HG02759 (cell line): ENCODE data around the gene PHF23.

Experiments used
- ATAC-seq: cut with Tn5 transposase; IDR thresholded peaks from one replicate; pipeline ENCODE4 v1.9.1; 2021; ENCODE audit warnings: mild to moderate bottlenecking, moderate library complexity; ENCODE audit not compliant: unreplicated experiment

The PHF23 gene

DNA sequence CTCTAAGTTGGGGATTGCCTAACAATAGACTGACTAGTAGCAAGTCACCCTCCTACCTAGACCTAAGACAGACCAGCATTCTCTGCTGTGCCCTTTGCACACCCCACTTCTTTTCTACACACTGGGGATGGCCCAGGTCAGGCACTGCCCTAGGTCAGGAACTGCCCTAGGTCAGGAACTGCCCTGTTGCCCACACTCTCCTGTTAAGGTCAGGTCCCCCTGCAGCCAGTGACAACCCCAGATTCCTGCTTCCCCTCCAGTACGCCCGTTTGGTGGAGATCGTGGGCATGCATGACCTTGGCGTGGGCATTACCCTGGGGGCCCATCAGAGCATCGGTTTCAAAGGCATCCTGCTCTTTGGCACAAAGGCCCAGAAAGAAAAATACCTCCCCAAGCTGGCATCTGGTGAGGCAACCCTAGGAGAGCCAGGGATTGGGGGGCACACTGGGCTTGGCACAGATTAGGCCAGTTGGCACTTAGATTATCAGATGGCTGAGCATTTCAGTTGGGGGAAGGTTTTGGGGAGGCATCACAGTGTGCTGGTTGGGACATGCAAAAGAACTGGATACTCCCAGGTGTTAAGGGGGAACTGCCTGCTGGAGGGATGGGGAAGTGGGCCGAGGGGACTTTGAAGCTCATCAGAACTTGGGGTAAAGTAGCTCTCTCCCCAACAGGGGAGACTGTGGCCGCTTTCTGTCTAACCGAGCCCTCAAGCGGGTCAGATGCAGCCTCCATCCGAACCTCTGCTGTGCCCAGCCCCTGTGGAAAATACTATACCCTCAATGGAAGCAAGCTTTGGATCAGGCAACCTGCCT, 17.8 kb downstream of the PHF23 start:
- no peak for ATAC-seq

DNA sequence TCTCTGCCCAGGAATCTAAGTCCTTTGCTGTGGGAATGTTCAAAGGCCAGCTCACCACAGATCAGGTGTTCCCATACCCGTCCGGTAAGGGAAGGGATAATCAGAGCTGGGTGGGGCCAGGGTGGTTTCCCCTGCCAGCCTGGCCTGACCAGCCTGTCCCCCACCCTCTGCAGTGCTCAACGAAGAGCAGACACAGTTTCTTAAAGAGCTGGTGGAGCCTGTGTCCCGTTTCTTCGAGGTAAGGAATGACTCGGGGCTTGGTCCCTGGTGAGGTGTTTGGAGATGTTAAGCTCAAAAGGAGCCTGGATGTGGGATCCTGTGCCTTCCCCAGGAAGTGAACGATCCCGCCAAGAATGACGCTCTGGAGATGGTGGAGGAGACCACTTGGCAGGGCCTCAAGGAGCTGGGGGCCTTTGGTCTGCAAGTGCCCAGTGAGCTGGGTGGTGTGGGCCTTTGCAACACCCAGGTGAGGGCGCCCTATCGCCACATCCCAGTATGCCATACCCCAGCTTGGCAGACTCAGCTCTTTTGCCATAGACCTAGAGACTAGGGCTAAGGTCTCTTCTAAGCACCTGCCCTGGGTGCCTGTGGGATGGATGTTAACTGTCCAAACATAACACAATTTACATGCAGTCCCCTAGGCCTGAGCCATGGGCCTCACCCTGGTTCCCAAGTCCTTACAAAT, 18.5 kb downstream of the PHF23 start:
- ATAC-seq: no peak

DNA sequence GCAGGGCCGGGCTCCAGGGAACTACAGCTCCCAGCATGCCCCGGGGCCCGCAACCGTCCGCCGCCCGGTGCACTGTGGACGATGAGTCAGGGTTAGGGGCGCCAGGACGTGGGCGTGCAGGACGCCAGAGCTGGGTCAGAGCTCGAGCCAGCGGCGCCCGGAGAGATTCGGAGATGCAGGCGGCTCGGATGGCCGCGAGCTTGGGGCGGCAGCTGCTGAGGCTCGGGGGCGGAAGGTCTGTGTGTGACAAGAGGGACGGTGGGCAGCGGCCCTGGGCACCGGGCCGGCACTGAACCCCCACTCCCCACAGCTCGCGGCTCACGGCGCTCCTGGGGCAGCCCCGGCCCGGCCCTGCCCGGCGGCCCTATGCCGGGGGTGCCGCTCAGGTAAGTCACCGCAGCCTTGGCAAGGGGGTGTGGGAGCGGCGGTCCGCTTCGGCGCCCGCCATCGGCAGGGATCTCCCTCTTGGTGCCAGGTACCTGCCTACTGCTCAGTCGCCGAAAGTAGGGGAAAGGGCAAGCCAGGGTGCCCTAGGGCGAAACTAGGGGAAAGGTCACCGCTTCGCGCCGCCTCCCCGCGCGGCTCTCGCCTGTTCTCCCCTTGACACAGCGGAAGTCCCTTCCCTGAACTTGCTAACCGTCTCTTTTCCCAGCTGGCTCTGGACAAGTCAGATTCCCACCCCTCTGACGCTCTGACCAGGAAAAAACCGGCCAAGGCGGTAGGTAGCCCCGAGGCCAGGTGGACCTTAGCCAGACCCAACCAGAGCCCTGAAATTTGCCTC, 19.3 kb downstream of the PHF23 start, which contains the start of the genes ACADVL and DLG4:
Gene ACADVL (plus strand): TSS at position 127 of the 781 bp plus-strand sequence. CDS start 47 bp downstream, at position 174.
Gene DLG4 (minus strand): TSS at position 25 of the 781 bp plus-strand sequence.
- ATAC-seq: peak; percentile 68

DNA sequence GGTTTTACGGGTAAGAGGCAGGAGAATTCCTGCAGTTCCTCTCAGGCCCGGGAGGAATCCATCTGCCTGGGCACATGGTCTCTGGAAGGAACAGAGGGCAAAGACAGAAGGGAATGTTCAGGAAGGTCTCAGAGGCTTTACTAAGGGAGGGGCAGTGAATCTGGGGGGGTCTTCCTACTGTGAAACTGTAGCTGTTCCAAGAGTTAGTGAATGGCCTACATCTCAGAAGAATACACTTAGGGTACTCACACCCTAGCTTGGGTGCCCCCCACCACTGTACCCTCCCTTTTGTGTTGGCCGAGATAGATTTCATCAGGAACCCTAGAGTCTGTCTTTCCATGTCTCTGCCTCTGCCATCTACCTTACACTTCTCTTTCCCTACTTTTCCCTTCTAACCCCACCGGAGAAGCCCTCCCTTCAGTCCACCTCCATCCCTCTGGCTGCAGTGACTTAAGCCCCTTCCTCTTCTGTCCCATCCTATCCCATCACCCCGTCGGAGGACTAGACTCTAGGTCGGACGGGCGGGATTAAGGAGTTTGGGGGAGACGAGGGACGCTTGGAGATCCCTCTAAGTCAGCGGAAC, 19.9 kb downstream of the PHF23 start:
- no peak for ATAC-seq

DNA sequence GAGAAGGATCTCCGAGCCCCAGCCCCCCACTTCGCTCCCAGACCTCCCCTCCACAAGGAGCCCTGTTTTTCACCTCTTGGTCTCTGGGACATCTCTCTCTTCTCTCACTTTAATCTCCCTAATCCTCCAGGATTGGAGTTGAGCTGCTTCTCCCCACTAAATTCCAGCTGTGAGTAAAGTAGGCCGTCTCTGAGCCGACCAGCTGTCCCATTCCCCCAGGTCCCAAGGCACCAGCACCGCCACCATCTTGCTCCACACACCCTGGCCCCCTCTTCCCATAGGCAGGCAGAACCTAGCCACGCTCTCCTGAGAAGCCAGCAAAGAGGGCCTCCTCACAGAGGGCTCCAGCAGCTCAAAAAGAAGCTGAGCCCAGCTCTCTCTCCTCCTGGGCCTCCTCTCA, 20.5 kb downstream of the PHF23 start:
- ATAC-seq: no peak

DNA sequence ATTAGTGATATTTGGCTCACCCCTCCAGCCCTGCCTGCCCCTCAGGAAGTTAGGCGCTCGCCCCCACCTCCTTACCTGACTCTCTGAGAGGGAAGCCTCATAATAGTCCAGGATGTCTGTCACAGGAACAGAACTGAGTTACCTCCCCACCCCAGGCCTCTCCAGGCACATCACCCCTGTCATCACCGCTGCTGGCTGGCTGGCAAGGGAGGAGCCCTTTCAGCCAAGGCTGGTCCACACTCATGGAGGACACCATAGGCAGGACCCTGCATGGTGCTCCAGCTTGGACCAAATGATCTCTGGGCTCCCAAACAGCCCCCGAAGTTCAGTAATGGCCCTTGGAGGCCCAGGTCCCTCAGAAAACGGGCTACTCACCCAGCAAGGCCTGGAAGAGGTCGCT, 21.1 kb downstream of the PHF23 start:
- ATAC-seq: no peak

DNA sequence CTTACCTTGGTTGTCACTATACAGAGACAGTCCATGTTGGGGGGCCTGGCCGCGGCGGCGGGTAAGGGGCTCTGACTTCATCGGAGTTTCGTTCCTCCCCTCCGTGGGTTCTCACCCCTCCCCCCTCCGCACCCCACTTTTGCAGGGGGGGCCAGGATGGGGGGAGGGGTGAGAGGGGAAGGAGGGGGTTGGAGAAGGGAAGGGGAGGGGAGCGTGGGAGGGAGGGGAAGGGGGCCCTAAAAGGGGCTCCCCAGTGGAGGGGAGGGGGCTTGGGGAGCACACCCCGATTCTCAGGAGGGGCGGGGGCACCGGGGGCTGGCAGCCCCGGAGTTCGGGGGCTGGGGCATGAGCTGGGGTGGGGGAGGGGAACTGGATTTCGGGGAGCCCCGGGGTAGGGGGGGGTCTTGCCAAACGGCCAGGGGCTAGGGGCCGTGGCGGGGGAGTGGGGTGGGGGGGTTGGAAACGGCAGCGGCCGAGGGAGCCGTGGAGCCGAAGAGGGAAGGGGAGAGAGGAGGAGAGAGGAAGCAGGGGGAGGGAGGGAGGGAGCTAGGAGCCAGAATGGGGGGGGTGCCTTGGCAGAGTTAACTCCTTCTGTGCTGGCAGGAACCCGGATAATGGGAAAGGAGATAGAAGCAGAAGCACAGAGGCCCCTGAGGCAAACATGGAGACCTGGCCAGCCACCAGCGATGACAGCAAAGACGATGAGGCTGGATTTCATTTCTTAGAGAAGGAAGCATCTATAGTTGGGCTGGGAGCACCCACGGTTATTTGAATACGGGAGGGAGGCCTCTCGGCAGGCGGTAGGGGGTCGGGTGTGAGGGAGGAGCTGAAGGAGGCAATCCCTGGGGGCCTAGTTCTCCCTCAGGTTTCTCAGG, 21.9 kb downstream of the PHF23 start:
- ATAC-seq: no peak

DNA sequence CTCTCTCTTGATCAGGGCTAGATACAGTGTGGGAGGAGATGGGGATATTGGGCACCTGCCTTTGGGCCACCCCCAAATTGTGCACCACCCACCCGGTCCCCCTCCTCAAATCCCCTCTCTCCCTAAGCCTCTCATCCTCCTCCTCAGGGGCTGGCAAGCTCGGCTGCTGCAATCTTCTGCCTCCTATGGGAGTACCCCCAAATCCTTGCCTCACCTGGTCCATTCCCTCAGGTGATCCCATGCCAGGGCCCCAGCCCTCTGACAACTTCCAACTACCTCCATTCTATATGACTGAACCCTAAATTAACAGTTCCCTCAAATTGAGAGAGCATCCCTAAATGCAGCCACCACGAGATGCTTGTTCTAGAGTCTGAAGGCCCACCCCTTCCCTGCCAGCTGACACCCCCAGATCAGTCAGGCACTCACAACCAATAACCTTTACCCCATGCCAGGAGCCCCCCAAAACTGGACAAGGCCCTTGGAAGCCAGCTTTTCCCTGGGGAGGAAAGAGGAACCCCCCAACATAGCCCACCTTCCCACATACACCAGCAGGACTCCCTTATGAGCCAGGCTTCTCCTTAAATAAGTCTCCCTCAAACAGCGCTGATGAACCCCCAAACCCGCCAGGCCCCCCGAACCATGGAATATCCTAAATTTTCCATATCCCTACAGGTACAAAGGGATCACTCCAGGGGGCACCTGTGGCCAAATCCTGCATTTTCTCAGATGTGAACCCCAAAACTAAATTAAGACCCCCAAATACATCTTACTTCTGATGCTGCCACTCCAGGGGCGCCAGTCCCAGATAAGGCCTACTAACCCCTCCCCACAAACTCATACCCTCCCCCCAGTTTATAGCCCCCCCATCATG, 22.8 kb downstream of the PHF23 start:
- ATAC-seq: no peak

DNA sequence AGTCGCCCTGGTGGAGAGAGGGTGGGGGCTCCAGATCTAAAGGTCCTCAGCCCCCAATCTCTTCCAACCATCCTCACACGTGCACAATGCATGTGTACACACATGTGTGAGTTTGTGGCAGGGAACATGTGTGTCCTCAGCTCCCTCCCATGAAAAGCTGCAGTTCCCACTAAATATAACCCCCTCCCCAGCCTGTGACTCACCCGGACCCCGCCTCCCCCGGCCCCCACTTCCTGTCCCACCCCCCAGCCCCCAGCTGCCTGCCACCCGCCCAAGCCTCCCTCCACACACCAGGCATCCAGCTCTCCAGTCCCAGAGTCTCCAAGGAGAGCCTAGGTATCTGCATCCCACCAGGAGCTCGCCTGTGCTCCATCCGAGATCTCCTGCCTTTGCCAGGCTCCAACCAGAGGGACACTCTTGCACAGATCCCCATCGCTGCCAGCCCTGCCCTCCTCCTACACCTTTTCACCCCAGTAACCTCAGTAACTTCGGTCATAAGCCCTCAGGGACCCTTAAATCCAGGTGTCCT, 23.5 kb downstream of the PHF23 start:
- ATAC-seq: no peak

DNA sequence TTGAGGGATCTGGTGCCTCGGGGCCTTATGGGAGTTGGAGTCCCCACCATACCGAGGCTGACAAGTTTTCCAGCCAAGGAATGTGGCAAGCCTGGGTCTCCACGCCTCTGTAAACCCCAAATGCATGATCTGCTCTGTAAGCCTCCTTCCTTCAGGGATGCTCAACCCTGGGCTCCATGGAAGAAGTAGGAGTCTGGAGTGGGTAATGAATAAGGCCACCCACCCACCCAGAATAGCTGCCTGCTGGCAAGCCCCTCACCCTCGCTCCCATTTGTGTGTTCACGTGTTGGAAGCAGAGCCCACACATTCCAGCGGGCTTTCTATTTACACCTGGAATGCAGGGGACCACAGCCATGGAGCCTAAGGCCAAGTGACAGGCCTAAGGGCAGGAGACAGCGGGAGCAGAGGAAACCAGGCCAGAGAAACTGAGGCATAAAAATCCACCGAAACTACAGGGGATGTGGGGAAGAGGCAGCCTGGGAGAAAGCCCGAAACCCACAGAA, 24.1 kb downstream of the PHF23 start:
- no peak for ATAC-seq

DNA sequence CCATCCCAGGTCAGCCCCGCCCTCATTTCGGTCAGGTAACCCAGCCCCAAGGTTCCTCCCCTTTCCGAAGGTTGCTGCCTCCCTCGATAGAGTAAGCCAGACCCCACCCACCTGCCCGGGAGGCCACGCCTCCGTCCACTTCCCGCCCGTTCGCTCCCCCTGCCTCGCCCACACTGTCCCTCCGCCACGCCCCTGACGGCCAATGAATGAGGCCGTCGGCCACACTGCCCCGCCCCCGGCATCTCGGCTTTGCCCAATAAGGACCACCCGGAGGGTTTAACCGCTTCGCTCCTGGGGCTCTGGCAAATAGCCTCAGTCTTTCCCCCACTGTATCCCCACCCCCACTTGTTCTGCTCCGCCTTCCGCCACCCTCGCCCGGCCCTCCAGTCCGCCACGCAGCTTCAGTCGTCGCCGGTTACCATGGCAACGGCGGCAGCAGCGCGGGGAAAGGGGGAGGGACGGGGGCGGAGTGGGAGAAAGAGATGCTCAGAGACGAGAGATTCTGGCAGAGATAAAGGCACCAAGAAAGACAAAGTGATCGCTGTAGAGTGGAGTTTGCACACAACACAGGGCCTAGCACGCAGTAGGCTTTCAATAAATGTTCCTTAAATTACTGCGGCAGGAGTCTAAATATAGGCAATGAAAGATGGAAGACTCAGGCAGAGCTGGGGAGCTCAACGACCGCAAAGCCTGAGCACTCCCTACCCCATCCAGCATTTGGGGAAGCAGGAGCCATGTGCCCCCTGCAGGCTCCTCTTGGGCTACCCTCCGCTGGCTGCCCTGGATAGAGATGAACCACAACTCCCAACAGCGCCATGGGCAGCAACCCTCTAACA, 24.7 kb downstream of the PHF23 start:
- ATAC-seq: peak; percentile 80

DNA sequence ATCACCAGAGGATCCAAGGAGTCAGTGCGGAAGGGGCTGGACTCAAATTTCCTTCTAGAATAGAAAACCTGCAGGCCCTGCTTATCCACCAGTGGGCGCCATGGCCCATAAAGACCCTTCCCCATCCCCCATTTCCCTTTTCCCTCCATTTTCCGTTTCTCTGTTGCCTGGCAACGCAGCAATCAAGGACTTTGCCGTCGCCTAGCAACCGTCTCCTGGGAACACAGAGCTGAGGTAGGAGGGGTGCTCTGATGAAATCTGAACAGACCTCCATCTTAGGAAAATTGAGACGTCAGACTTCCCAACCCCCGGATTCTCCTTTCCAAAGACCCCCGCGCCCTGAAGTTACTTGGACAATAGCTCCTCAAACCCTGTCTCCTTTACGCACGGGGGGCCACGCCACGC, 25.4 kb downstream of the PHF23 start:
- ATAC-seq: peak; percentile 6

DNA sequence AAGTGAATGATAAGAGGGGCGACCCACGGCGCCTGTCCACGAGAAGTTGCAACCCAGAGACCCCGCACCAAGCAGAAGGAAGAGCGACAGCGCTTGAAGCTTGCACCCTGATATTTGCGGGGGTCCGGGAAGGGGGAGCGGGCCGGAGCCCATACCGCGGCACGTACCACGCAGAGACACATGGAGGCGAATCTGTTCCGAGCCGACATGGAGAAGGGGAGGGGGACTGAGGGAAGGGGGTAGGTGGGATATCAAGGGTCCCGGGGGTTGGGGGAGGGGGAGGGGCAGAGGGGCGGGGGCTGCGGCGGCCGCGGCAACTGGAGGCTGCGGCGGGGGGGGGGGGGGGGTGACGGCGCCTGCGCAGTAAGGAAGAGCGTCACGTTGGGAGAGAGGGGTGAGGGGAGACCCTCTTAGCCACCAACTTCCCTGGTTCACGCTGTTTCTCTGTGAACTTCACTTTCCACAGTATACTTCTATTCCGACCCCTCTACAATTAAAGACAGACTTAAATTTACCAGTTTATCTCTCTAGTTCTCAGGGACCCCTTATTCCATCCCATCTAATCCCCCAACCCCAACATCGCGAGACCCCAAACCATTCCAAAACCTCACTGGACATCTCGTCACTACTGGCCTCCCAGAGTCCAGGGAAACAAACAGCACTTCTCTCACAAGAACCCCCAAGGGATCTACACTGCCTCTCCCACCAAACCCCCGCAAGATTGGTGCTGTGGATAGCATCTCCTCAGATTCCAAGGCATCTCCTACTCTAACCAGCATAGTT, 27.6 kb downstream of the PHF23 start:
- ATAC-seq: no peak

DNA sequence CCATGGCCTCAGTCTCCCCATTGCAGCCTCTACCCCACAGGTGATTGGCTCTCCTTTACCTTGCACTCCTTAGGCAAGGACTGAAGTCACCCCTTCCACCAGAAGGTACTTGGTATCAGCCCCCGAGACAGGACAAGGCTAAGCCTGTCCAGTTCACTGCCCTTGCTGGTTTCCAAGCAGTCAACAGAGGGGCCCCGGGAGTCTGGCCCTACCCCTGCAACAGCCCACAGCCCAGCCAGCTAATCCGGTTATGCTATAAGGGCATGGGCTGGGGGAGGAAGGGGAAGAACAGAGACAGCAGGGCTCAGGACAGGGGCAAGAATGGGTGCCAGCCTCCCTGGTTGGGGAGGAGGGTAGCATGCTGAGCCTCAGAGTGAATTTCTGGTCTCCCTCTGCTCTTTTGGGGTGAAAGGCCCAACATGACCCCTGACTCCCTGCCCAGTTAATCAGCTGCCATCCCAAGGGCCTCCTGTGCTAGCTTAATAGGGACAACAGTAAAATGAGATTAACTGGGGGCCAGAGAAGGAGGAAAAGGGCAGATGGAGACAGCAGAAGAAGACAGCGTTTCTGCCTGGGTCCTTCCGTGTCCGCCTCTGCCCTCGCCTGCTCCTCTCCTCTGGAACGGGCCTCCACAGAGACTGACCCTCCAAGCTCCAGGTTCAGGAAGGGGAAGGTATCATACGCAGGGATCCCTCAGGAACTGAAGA, 30.4 kb downstream of the PHF23 start:
- ATAC-seq: no peak

DNA sequence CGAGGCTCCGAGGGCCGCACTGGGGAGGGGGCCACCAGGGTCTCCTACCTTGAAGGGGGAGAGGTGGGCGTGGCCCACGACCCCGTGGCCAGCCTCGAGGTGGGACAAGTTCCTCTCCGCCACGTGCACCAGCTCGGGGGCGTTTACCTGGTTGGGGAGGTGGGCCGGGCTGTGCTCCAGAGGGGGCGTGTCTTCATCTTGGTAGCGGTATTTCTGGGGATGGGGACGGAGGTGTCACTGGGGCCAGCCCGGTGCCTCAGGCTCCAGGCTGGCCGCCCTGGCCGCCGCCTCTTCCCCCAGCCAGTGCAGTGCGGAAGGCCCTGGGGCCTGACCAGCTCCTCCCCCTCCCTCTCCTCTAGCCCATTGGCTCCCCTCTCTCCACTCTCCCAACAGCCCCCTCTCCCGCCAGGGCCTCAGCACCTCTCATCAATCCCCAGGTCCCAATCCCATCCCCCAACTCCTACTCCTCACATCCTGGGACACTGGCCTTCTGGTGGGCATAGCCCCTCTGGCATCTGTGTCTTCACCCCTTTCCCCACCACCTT, 31.2 kb downstream of the PHF23 start:
- no peak for ATAC-seq
